ENCODE results near the gene RIMS1.

GRCh38 chr6:72248621-72249020 is 362.3 kb downstream of the RIMS1 start:
- no peak for TF ChIP-seq CTCF (IDR thresholded peaks at IDR 0.05)
- no peak for TF ChIP-seq EZH2 (IDR thresholded peaks at IDR 0.05; ENCODE audit: borderline replicate concordance, insufficient read depth, low read depth, low read length, poor library complexity, severe bottlenecking)

Data from B cell (primary cell).